HepG2 (cell line): ENCODE measurements around the gene MRPS31. TPM values are rescaled to one million over a fixed set of nuclear protein-coding genes. Genes with fewer than 3 reads are reported as not detected.

Source experiments
- ATAC-seq: fragments of 200-7000 bp; cut with Tn5 transposase; 3 replicates; pipeline ENCODE4 v1.9.1; 2020; ENCODE audit warnings: mild to moderate bottlenecking, moderate library complexity
- BruUV-seq: library from RNA; stranded (reverse); fragments of 400-500 nt; replicated peaks from 2 replicates; lab custom pipeline; 2021; lab: Mats Ljungman, UMichigan
- CTCF ChIA-PET: fragments of 300-600 bp; formaldehyde crosslinking; extraction: SDS; loops from one replicate; lab custom pipeline; 2021; ENCODE audit warnings: low total read pairs, inconsistent platforms, low intra/inter-chr PET ratio; lab: Yijun Ruan, JAX
- POLR2A ChIA-PET: fragments of 350-600 bp; sonication (Branson Sonifier 250); formaldehyde crosslinking; loops from one replicate; lab custom pipeline; 2020; ENCODE audit warnings: antibody characterized with exemption, inconsistent platforms; lab: Yijun Ruan, JAX
- DNase-seq: peaks from one replicate; pipeline ENCODE4 v3.0.0-alpha.2; 2015; ENCODE audit warnings: low spot score
- FAIRE-seq: peaks from 3 replicates; lab custom pipeline; 2011; peaks lifted over from hg19 to GRCh38; lab: Jason Lieb, UNC
- H2AFZ ChIP-seq: one replicate; pipeline ENCODE4 v1.6.1; 2011; ENCODE audit warnings: low read length, inconsistent platforms
- H3K27ac ChIP-seq: fragments of 300-600 bp; 3 replicates; pipeline ENCODE4 v1.8.0; 2011; ENCODE audit warnings: mixed run types, mild to moderate bottlenecking, mixed read lengths, low read length, inconsistent platforms; ENCODE audit not compliant: insufficient read depth; ENCODE audit errors: extremely low read length
- H3K27me3 ChIP-seq, 2 experiments: fragments of 200-600 bp in 1 of 2; 2 replicates in 1 of 2; 3 replicates in 1 of 2; pipeline versions ENCODE4 v1.6.0 to v1.8.0; 2011; ENCODE audit warnings: low read length in 2 of 2, mild to moderate bottlenecking in 2 of 2, moderate library complexity in 2 of 2, inconsistent platforms in 1 of 2; ENCODE audit not compliant: insufficient read depth in 2 of 2, control insufficient read depth in 1 of 2
- H3K36me3 ChIP-seq, 2 experiments: fragments of 200-600 bp in 1 of 2; replicated peaks in 1 of 2; 2 replicates in 1 of 2; 3 replicates in 1 of 2; pipeline versions ENCODE4 v1.5.1 to v1.8.0; 2011; ENCODE audit warnings: low read length in 2 of 2, inconsistent platforms in 1 of 2; ENCODE audit not compliant: insufficient read depth in 2 of 2, control insufficient read depth in 1 of 2
- H3K4me1 ChIP-seq: 2 replicates; pipeline ENCODE4 v1.5.1; 2012; ENCODE audit warnings: low read length, inconsistent platforms; ENCODE audit not compliant: insufficient read depth
- H3K4me2 ChIP-seq: 2 replicates; pipeline ENCODE4 v1.6.0; 2011; ENCODE audit warnings: low read depth, low read length, inconsistent platforms
- H3K4me3 ChIP-seq, 3 experiments: fragments of 200-600 bp in 1 of 3; sonication (generic), shearing (Covaris generic) in 1 of 3; replicated peaks in 1 of 3; 2 replicates each; pipeline ENCODE4 v1.5.1; 2011 to 2016; ENCODE audit warnings: low read length in 3 of 3, inconsistent platforms in 2 of 3, low read depth in 2 of 3, mild to moderate bottlenecking in 2 of 3, control low read depth in 1 of 3, mixed read lengths in 1 of 3; ENCODE audit not compliant: insufficient read depth in 1 of 3
- H3K79me2 ChIP-seq: one replicate; pipeline ENCODE4 v1.6.1; 2011; ENCODE audit warnings: low read length, inconsistent platforms; ENCODE audit not compliant: insufficient read depth
- H3K9ac ChIP-seq: 2 replicates; pipeline ENCODE4 v1.6.0; 2011; ENCODE audit warnings: mild to moderate bottlenecking, low read depth, low read length, inconsistent platforms; ENCODE audit not compliant: insufficient read depth
- H3K9me3 ChIP-seq: 2 replicates; pipeline ENCODE4 v1.5.1; 2012; ENCODE audit warnings: mild to moderate bottlenecking, low read length
- H4K20me1 ChIP-seq: 2 replicates; pipeline ENCODE4 v1.6.0; 2011; ENCODE audit warnings: inconsistent platforms, mild to moderate bottlenecking, low read length, moderate library complexity; ENCODE audit not compliant: insufficient read depth
- AGO1 ChIP-seq: fragments of 200-400 bp; formaldehyde crosslinking; IDR thresholded peaks from 2 replicates; pipeline ENCODE4 v1.6.1; 2017; ENCODE audit warnings: mild to moderate bottlenecking, low read depth, low read length, moderate library complexity; ENCODE audit not compliant: poor library complexity, severe bottlenecking
- ARID3A ChIP-seq: IDR thresholded peaks from 2 replicates; pipeline ENCODE4 v1.6.1; 2012; ENCODE audit warnings: low read depth, low read length, improper control_type of control experiment
- ASH2L ChIP-seq: fragments of 300-600, 200-600 bp; sonication (generic); IDR thresholded peaks from 2 replicates; pipeline ENCODE4 v1.7.0; 2017; ENCODE audit warnings: low read depth, mild to moderate bottlenecking, moderate library complexity, mixed read lengths, low read length; ENCODE audit not compliant: insufficient read length
- KAT8 ChIP-seq: IDR thresholded peaks from 2 replicates; pipeline ENCODE4 v1.6.1; 2016; ENCODE audit warnings: missing genetic modification reagents, missing compliant biosample characterization
- KDM5A ChIP-seq: fragments of 200-600 bp; sonication (generic); IDR thresholded peaks from 2 replicates; pipeline ENCODE4 v1.7.0; 2018; ENCODE audit warnings: antibody characterized with exemption, mild to moderate bottlenecking, low read length, borderline replicate concordance
- KLF15 ChIP-seq: sonication (generic); formaldehyde crosslinking; IDR thresholded peaks from 2 replicates; pipeline ENCODE4 v1.8.1; 2023; ENCODE audit warnings: borderline replicate concordance, mild to moderate bottlenecking, inconsistent platforms, missing genetic modification reagents, mixed read lengths
- NCOA1 ChIP-seq: sonication (generic); formaldehyde crosslinking; IDR thresholded peaks from 2 replicates; pipeline ENCODE4 v1.9.0; 2021; ENCODE audit warnings: missing genetic modification reagents
- NR1H2 ChIP-seq: sonication (generic); formaldehyde crosslinking; IDR thresholded peaks from 2 replicates; pipeline ENCODE4 v1.8.1; 2022; ENCODE audit warnings: low read depth, missing genetic modification reagents, borderline replicate concordance
- PAXIP1 ChIP-seq: sonication (generic); formaldehyde crosslinking; conservative IDR thresholded peaks from 2 replicates; pipeline ENCODE4 v1.4.0; 2020; ENCODE audit warnings: mild to moderate bottlenecking, missing genetic modification reagents, moderate library complexity
- STAG1 ChIP-seq: sonication (generic); formaldehyde crosslinking; IDR thresholded peaks from 2 replicates; pipeline ENCODE4 v1.4.0; 2020; ENCODE audit warnings: missing genetic modification reagents
- TOPORS ChIP-seq: sonication (generic); formaldehyde crosslinking; IDR thresholded peaks from 2 replicates; pipeline ENCODE4 v1.8.0; 2023; ENCODE audit warnings: mild to moderate bottlenecking, missing genetic modification reagents
- ZNF713 ChIP-seq: sonication (generic); formaldehyde crosslinking; IDR thresholded peaks from 2 replicates; pipeline ENCODE4 v1.4.0; 2020; ENCODE audit warnings: mild to moderate bottlenecking, missing genetic modification reagents
- ZSCAN21 ChIP-seq: sonication (generic); formaldehyde crosslinking; IDR thresholded peaks from 2 replicates; pipeline ENCODE4 v1.8.0; 2022; ENCODE audit warnings: mild to moderate bottlenecking, missing genetic modification reagents, moderate library complexity, borderline replicate concordance
- WGBS: methylation state at CpG from one replicate; pipeline ENCODE4 v1.1.6; 2017; ENCODE audit warnings: low lambda C conversion rate; 5-methylcytosine and 5-hydroxymethylcytosine counted together
- in situ Hi-C: cut with HindIII; loops from 2 replicates; pipeline ENCODE4 v1.10.0; 2017; ENCODE audit warnings: low pct_unique_long_range_greater_than_20kb; ENCODE audit not compliant: extremely low pct_ligation_motif_present
- intact Hi-C: fragments of 100-400 bp; cut with micrococcal nuclease; formaldehyde crosslinking; loops from one replicate; pipeline ENCODE4 v1.10.0; 2022; ENCODE audit not compliant: unreplicated experiment
- polyA plus RNA-seq, 8 experiments: library from polyadenylated mRNA; depleted of rRNA in 3 of 8; stranded (reverse) in 7 of 8; unstranded in 1 of 8; fragments of >200 nt; fragmentation: Illumina TruSeq in 4 of 8; extraction: Trizol in 4 of 8; gene quantifications; 2 replicates each; pipeline versions ENCODE4 v1.2.1 to v1.2.3, GENCODE V29; 2011 to 2016; ENCODE audit warnings: low read depth in 4 of 8, missing spikeins in 1 of 8, mixed read lengths in 1 of 8; ENCODE audit not compliant: insufficient read depth in 1 of 8
- total RNA-seq, 5 experiments: library from RNA; depleted of rRNA; stranded (reverse); fragments of >200 nt; fragmentation: Illumina TruSeq; extraction: Trizol; gene quantifications; 2 replicates each; pipeline ENCODE4 v1.2.3, GENCODE V29; 2016; ENCODE audit warnings: low read depth in 1 of 5
- TF ChIP-seq, protein P1 (sequence below), 2 experiments: sonication (generic) in 1 of 2; formaldehyde crosslinking in 1 of 2; IDR thresholded peaks; 2 replicates each; pipeline versions ENCODE4 v1.4.0 to v1.6.1; 2018 to 2020; ENCODE audit warnings: missing genetic modification reagents in 2 of 2, borderline replicate concordance in 1 of 2, low read depth in 1 of 2, mild to moderate bottlenecking in 1 of 2, missing biosample characterization in 1 of 2

Gene MRPS31
- total and polyA plus RNA-seq, 2 of the 13 experiments (the other 11 are each of a cell fraction or from before 2014, with no cell fraction given) = 23.7 to 34.1 TPM

DNA sequence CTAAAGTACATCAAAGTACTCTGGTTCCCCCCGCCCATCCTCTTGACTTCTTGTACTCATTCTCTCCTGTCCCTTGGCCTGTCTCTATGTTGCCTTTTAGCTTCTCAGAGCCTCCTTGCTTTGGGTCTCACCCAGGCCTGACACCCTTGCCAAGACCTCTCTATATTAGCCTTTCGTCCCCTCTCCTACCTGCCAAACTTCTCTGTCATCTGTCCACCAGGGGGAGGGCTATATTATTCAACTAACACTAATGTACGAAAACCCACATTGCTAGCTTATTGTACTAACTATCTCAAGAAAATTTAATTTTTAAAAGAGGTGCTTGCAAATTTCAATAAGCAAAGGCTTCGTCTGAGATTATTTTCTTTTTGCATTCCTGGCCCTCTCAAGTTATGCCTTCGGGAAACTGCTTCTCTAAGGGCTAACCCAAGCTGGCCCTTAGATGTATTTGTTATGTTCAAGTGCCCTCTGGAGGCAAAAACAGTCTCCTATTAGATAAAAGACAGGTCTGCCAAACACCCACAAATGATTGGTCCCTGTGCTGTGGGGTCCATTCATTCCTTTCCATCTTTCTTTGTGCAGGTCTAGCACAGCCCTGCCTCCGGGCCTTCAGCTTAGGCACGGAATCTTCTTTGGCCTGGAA lies 6.3 kb upstream of the MRPS31 start:
- Histone ChIP-seq H3K9ac (peak overlapping the region; percentile 55; the same call in 1 of the 2 replicates), H3K27me3 (no peaks in the 10 kb centered on the region), H3K9me3 (no peaks in the 10 kb centered on the region), H3K4me1 (peaks cover 82% of the 10 kb centered on the region), H3K4me2 (peak overlapping the region; percentile 83), H3K4me3 (peak overlapping the region; percentile 47 to 60 (median 59)), H2AFZ (peak overlapping the region; percentile 84), H3K79me2 (no peaks in the 10 kb centered on the region), H3K27ac (peak overlapping the region; percentile 5), H3K36me3 (no peaks in the 10 kb centered on the region), H4K20me1 (no peaks in the 10 kb centered on the region)
- POLR2A ChIA-PET = interaction anchor here (1.2 to 2.3 kb wide), 4 partner anchors 10 to 145 kb away, joined by 3 to 16 read pairs (median 6); partner anchors contain the start of gene SLC25A15
- in situ Hi-C loops (loop anchor here (10.0 kb wide), 1 partner anchor 242 kb away; no protein-coding TSS in a partner anchor), intact Hi-C loops (loop anchor here (1.0 to 2.0 kb wide), 4 partner anchors 9 to 1092 kb away; no protein-coding TSS in a partner anchor)
- ATAC-seq = peak; percentile 86
- 3% methylated on average over 7 of the region's 7 CpGs for WGBS
- BruUV-seq = no TSS peak
- CTCF ChIA-PET = interaction anchor here (0.6 to 2.2 kb wide), 5 partner anchors 9 to 1092 kb away, joined by 3 to 24 read pairs (median 6); no protein-coding TSS in a partner anchor
- DNase-seq = peak; percentile 71
- FAIRE-seq = peak; percentile 43
- TF ChIP-seq ZNF713 (CRISPR knock-in tag) = no peak
- TF ChIP-seq ASH2L = peak; percentile 47
- TF ChIP-seq, protein P1, sequence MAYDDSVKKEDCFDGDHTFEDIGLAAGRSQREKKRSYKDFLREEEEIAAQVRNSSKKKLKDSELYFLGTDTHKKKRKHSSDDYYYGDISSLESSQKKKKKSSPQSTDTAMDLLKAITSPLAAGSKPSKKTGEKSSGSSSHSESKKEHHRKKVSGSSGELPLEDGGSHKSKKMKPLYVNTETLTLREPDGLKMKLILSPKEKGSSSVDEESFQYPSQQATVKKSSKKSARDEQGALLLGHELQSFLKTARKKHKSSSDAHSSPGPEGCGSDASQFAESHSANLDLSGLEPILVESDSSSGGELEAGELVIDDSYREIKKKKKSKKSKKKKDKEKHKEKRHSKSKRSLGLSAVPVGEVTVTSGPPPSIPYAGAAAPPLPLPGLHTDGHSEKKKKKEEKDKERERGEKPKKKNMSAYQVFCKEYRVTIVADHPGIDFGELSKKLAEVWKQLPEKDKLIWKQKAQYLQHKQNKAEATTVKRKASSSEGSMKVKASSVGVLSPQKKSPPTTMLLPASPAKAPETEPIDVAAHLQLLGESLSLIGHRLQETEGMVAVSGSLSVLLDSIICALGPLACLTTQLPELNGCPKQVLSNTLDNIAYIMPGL (CRISPR knock-in tag; IDR thresholded peaks at IDR 0.05; ENCODE audit: borderline replicate concordance in 1 of 2, low read depth in 1 of 2) = peak; percentile 52 to 56; a peak in 2 of 4 replicates
- no peak for TF ChIP-seq AGO1
- no peak for TF ChIP-seq NR1H2
- TF ChIP-seq KDM5A = peak; percentile 77; the same call in 1 of the 2 replicates
- TF ChIP-seq TOPORS (CRISPR knock-in tag) = no peak
- TF ChIP-seq ZSCAN21 (CRISPR knock-in tag) = no peak
- TF ChIP-seq STAG1 (CRISPR knock-in tag) = peak; percentile 68
- TF ChIP-seq KAT8 (CRISPR knock-in tag) = 0 out of 2 replicates have a peak, but pooled peaks have one; percentile 2
- TF ChIP-seq ARID3A = peak; percentile 30; the same call in 1 of the 2 replicates
- 0 out of 2 replicates have a peak, but pooled peaks have one; percentile 20 for TF ChIP-seq PAXIP1 (CRISPR knock-in tag)
- TF ChIP-seq NCOA1 = no peak
- no peak for TF ChIP-seq KLF15 (CRISPR knock-in tag)
